IPS DF 6.9 (cell line): ENCODE data around the gene TMEM229B.

Experiments used
- DNase-seq: peaks from one replicate; pipeline ENCODE4 v3.0.0-alpha.2; 2013; ENCODE audit warnings: low read depth, low spot score
- H3K27ac ChIP-seq: one replicate; pipeline ENCODE4 v1.5.1; 2013; ENCODE audit warnings: low read length, control low read depth
- H3K27me3 ChIP-seq: 2 replicates; pipeline ENCODE4 v1.6.1; 2013; ENCODE audit warnings: mild to moderate bottlenecking, low read length; ENCODE audit not compliant: control insufficient read depth, insufficient read depth
- H3K36me3 ChIP-seq: 2 replicates; pipeline ENCODE4 v1.6.1; 2013; ENCODE audit warnings: low read length; ENCODE audit not compliant: control insufficient read depth, insufficient read depth
- H3K4me1 ChIP-seq: 2 replicates; pipeline ENCODE4 v1.6.1; 2013; ENCODE audit warnings: low read length; ENCODE audit not compliant: control insufficient read depth, insufficient read depth
- H3K4me3 ChIP-seq: 2 replicates; pipeline ENCODE4 v1.5.1; 2013; ENCODE audit warnings: mild to moderate bottlenecking, low read length
- H3K9me3 ChIP-seq: 2 replicates; pipeline ENCODE4 v1.6.1; 2013; ENCODE audit warnings: low read length, inconsistent platforms; ENCODE audit not compliant: control insufficient read depth, insufficient read depth
- WGBS: extraction: QIAGEN DNeasy Blood & Tissue Kit; methylation state at CpG from one replicate; pipeline ENCODE4 v1.1.7; 2013; ENCODE audit warnings: mixed read lengths, missing lambda C conversion rate; ENCODE audit not compliant: insufficient read length, insufficient coverage; 5-methylcytosine and 5-hydroxymethylcytosine counted together

The TMEM229B gene

GRCh38 chr14:67526676-67527459, 38.3 kb upstream of the TMEM229B start:
- no peaks in the 10 kb centered on the region for H3K36me3 ChIP-seq
- H3K27ac ChIP-seq = no peak overlapping the region
- WGBS = no CpG with 5 or more reads among the region's 8 CpGs
- no peaks in the 10 kb centered on the region for H3K9me3 ChIP-seq
- no peaks in the 10 kb centered on the region for H3K4me1 ChIP-seq
- H3K27me3 ChIP-seq = no peaks in the 10 kb centered on the region
- peak; percentile 60 for DNase-seq
- H3K4me3 ChIP-seq = no peak overlapping the region

- H3K4me3 ChIP-seq = no peak overlapping the region
- no peak for DNase-seq
- H3K4me1 ChIP-seq = no peaks in the 10 kb centered on the region
- WGBS = no CpG with 5 or more reads among the region's 6 CpGs
- H3K36me3 ChIP-seq = no peaks in the 10 kb centered on the region
- H3K27ac ChIP-seq = no peak overlapping the region
- no peaks in the 10 kb centered on the region for H3K9me3 ChIP-seq
- H3K27me3 ChIP-seq = no peaks in the 10 kb centered on the region
Observed at GRCh38 chr14:67526181-67526580, 37.7 kb upstream of the TMEM229B start.

- whole genome bisulfite sequencing = no CpG with 5 or more reads among the region's 4 CpGs
Observed at GRCh38 chr14:67525389-67525788, 36.9 kb upstream of the TMEM229B start.

GRCh38 chr14:67524634-67524963, 36.1 kb upstream of the TMEM229B start:
- WGBS = no CpG with 5 or more reads among the region's 3 CpGs
- DNase-seq = no peak
- Histone ChIP-seq H3K36me3 (no peaks in the 10 kb centered on the region), H3K4me1 (no peaks in the 10 kb centered on the region), H3K9me3 (no peaks in the 10 kb centered on the region), H3K27me3 (no peaks in the 10 kb centered on the region), H3K4me3 (no peak overlapping the region), H3K27ac (no peak overlapping the region)

More at GRCh38 chr14:67525389-67525788, 36.9 kb upstream of the TMEM229B start:
- Histone ChIP-seq H3K27me3 (no peaks in the 10 kb centered on the region), H3K36me3 (no peaks in the 10 kb centered on the region), H3K4me3 (no peak overlapping the region), H3K4me1 (no peaks in the 10 kb centered on the region), H3K9me3 (no peaks in the 10 kb centered on the region), H3K27ac (no peak overlapping the region)
- DNase-seq = no peak

- no peaks in the 10 kb centered on the region for H3K27me3 ChIP-seq
- no peaks in the 10 kb centered on the region for H3K4me1 ChIP-seq
- H3K9me3 ChIP-seq = no peaks in the 10 kb centered on the region
- no peak overlapping the region for H3K27ac ChIP-seq
- no peaks in the 10 kb centered on the region for H3K36me3 ChIP-seq
- no CpG with 5 or more reads among the region's 7 CpGs for WGBS
- H3K4me3 ChIP-seq = no peak overlapping the region
- no peak for DNase-seq
Observed at GRCh38 chr14:67523764-67524633, 35.5 kb upstream of the TMEM229B start.

- Histone ChIP-seq H3K4me3 (no peak overlapping the region), H3K4me1 (no peaks in the 10 kb centered on the region), H3K27me3 (no peaks in the 10 kb centered on the region), H3K36me3 (no peaks in the 10 kb centered on the region), H3K27ac (no peak overlapping the region), H3K9me3 (no peaks in the 10 kb centered on the region)
- no CpG with 5 or more reads among the region's 2 CpGs for WGBS
- no peak for DNase-seq
Observed at GRCh38 chr14:67522270-67522669, 33.7 kb upstream of the TMEM229B start.

GRCh38 chr14:67520482-67520881, 32.0 kb upstream of the TMEM229B start:
- DNase-seq = no peak
- Histone ChIP-seq H3K27ac (no peak overlapping the region), H3K27me3 (peaks cover 12% of the 10 kb centered on the region; the same call in 1 of the 2 replicates), H3K9me3 (no peaks in the 10 kb centered on the region), H3K4me1 (no peaks in the 10 kb centered on the region), H3K36me3 (no peaks in the 10 kb centered on the region), H3K4me3 (no peak overlapping the region)
- WGBS = no CpG with 5 or more reads among the region's 1 CpG

GRCh38 chr14:67519406-67519805, 30.9 kb upstream of the TMEM229B start:
- Histone ChIP-seq H3K4me3 (no peak overlapping the region), H3K4me1 (no peaks in the 10 kb centered on the region; the same call in 1 of the 2 replicates), H3K27me3 (peaks cover 15% of the 10 kb centered on the region; the same call in 1 of the 2 replicates), H3K9me3 (no peaks in the 10 kb centered on the region), H3K36me3 (no peaks in the 10 kb centered on the region), H3K27ac (no peak overlapping the region)
- DNase-seq = no peak
- WGBS = no CpG with 5 or more reads among the region's 5 CpGs

- Histone ChIP-seq H3K27ac (no peak overlapping the region), H3K36me3 (no peaks in the 10 kb centered on the region), H3K27me3 (peaks cover 20% of the 10 kb centered on the region; the same call in 1 of the 2 replicates), H3K9me3 (no peaks in the 10 kb centered on the region), H3K4me1 (no peaks in the 10 kb centered on the region; the same call in 1 of the 2 replicates), H3K4me3 (no peak overlapping the region)
- no CpG with 5 or more reads among the region's 12 CpGs for WGBS
- no peak for DNase-seq
Observed at GRCh38 chr14:67517083-67517482, 28.6 kb upstream of the TMEM229B start.

GRCh38 chr14:67516676-67517075, 28.2 kb upstream of the TMEM229B start:
- Histone ChIP-seq H3K27ac (no peak overlapping the region), H3K4me1 (no peaks in the 10 kb centered on the region; the same call in 1 of the 2 replicates), H3K4me3 (no peak overlapping the region), H3K27me3 (peaks cover 20% of the 10 kb centered on the region; the same call in 1 of the 2 replicates), H3K36me3 (no peaks in the 10 kb centered on the region), H3K9me3 (no peaks in the 10 kb centered on the region)
- no peak for DNase-seq
- WGBS = no CpG with 5 or more reads among the region's 2 CpGs
